Erythroblast (primary cell): Measurements from ENCODE around the gene MGAT4A.

Experiments used
- GATA1 ChIP-seq: IDR thresholded peaks from 2 replicates; pipeline ENCODE4 v1.6.1; 2011; ENCODE audit warnings: low read depth, mild to moderate bottlenecking, control low read depth, low read length, moderate library complexity
- POLR2A ChIP-seq: IDR thresholded peaks from 2 replicates; pipeline ENCODE4 v1.6.1; 2011; ENCODE audit warnings: mild to moderate bottlenecking, low read length

GRCh38 chr2:98605076-98605475 is 125.9 kb downstream of the MGAT4A start:
- no peak for TF ChIP-seq POLR2A
- no peak for TF ChIP-seq GATA1
